Dermis blood vessel endothelial cell (primary cell): ENCODE measurements around the gene HRAS. TPM values are rescaled to one million over a fixed set of nuclear protein-coding genes. Genes with fewer than 3 reads are reported as not detected.
"Not testable (repeated sequence)": the region's sequence is repeated elsewhere in the genome, so short reads cannot be mapped to it uniquely, and the experiment has no call there.

Source experiments
- DNase-seq: peaks from one replicate; pipeline ENCODE4 v3.0.0; 2010
- total RNA-seq: library from RNA; depleted of rRNA; stranded (reverse); fragments of >200 nt; gene quantifications from 2 replicates; pipeline ENCODE4 v1.2.3, GENCODE V29; 2014

The HRAS gene
- total RNA-seq, 1 donor from 2014 or later = 51.6 TPM

- DNase-seq = no peak
Measured at GRCh38 chr11:532986-533585, 2.3 kb downstream of the HRAS start.

DNA sequence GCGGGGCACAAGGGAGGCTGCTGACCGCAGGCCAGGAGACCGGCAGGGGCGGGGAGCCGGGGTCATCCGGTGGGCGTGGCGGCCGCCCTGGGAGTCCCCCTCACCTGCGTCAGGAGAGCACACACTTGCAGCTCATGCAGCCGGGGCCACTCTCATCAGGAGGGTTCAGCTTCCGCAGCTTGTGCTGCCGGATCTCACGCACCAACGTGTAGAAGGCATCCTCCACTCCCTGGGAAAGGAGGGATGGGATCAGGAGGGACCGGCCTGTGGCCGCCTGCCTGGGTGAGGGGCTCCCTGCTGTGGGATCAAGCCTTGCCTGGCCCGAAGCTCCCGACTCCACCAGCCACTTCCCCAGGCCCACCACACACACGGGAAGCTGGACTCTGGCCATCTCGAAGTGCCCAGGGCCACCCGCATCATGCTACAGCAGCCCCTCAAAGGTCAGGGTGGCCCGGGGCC is 2.8 kb downstream of the HRAS start:
- no peak for DNase-seq

DNA sequence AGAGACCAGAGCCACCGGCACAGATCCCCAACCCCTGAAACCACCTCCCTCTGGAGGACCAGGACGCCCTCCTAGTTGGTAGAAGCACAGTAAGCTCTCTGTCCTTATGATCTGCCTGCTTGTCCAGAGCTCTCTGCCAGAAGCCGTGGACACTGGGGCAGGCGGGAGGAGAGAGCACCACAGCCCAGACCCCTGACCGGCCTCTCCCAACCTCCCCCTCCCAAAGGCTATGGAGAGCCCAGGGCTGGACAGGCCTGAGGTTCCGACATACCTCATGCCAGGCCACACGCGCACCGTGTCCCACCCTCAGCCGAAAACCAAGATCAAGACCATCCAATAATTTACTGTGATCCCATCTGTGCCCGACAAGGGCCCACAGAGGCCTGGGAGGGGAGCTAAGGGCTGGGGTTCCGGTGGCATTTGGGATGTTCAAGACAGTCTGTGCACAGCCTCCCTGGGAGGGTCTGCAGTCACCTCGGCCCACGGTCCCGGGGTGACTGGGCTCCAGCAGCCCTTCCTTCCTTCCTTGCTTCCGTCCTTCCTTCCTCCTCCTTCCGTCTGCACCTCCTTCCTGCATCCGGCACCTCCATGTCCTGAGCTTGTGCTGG is 3.4 kb downstream of the HRAS start:
- no peak for DNase-seq

DNA sequence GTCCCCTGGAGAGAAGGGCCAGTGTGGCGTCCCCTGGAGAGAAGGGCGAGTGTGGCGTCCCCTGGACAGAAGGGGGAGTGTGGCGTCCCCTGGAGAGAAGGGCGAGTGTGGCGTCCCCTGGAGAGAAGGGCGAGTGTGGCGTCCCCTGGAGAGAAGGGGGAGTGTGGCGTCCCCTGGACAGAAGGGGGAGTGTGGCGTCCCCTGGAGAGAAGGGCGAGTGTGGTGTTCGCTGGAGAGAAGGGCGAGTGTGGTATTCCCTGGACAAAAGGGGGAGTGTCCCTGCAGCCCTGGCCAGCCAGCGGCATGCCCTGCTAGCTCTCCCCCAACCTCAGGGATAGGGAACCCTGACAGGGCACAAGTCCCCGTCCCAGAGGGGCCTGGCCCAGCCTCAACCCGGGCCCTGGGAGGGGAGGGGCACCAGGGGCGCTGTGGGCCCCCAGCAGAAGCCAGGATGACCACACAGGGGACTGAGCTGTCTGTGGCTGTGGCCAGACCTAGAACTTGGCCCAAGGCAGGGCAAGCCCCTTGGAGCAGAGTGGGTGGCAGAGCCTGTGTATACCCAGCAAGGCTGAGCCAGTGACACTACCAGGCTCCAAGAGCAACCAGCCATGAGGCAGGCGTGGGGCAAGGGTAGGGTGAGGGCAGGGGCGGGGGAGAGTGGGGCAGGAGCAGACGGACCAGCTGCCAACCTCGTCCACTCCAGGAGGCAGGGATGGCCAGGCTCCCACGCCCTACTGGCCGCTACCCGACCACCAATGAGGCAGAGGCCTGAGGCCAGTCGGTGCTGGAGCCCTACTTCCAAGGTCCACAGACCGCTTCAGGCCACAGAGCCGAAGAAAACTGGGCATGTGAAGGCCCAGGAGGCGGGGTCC is 4.2 kb downstream of the HRAS start:
- DNase-seq = no peak

DNA sequence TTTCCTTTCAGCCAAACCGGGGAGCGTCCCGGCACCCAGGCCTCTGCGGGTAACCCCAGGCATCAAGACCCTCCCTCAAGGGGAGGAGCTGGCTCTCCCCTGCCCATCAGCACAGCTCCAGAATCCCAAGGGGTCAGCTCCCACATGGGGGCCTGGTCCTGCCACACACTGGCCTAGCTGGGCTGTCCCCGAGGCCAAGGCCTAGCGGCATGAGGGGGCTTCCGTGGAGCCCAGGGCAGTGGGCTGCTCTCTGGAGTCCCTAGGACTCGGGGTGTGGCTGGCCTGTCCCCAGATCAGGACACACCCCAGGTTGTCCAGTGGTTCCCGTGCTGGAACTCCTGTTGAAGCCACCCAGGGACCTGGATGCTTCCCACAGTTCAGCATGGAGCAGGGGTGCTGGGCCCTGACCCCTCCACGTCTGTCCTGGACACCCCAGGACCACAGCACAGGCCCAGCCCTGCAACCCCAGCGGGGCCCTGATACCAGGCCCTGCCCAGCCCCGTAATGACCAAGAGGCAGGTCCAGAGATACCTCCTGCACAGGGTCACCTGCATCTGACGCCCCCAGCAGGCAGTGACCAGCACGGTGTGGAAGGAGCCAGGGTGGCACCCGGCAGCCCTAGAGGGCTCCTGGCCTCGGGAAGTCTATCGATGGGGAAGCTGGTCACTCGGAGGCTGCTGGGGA is 5.5 kb downstream of the HRAS start:
- no peak for DNase-seq

DNA sequence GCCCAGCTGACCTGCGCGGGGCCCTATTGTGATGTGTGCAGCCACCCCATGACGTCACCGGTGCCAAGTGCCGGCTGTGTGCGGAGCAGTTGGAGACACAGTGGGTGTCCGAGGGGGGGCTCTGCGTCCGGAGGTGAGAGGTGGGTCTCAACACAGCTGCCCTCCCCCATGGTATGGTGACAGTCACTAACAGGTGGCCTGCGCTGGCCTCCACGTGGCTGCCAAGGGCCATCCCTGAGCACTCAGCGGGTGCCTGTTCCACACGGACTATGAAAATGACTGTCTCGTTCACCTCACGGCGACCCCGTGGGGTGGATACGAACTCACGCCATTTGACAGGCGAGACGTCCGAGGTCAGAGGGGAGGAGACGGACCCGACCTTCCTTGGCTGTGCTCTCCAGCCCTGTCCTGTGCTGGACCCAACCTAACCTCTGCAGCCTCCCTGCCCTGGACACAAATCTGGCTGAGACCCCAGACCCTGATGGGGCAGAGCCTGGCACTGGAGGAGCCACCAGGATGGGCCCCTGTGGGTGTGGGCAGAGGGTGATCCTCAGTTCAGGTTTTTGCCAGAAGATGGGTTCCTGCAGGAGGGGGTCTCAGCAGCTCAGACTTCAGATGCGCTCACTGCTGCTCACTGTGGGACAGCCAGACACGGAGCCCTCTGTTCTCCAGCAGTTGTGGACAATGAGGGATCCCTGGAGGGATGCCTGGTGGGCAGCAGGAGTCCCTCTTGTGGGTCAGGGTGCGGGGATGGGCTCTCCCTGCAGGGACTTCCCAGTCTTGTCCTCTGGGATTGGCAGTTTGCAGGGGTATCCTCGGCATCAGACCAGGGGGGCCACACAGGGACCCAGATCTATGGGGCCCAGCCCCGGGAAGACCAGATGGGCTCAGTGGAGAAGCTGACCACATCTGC is 6.3 kb downstream of the HRAS start:
- no peak for DNase-seq

DNA sequence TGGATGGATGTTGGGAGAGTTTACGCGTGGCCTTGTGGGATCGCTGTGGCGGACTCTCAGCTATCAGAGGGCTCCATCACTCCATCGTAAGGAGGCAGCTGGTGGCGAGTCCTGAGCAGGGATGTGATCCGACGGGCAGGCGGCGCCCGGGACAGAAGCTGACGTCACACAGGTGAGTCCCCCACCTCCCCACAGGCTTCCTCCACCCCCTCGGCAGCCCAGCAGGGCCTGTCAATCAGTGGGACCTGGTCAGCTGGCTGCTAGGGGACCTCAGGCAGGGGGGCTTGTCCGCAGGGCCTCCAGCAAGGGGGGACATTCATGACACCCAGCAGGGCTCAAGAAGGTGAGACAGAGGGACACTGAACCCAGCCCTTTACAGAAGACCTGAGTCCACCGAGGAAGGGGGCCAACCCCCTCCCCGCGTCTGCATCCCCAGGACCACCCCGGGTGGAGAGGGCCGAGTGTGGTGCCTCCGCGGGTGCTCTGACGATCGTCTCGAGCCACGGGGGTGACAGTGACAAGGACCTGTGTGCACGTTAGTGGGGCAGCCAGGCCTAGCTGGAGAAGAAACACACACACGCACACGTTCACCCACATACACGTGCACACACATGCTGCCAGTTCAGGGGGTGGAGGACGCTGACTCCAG is 7.1 kb downstream of the HRAS start:
- DNase-seq = no peak

- no peak for DNase-seq
Measured at GRCh38 chr11:526192-526591, 9.2 kb downstream of the HRAS start.

DNA sequence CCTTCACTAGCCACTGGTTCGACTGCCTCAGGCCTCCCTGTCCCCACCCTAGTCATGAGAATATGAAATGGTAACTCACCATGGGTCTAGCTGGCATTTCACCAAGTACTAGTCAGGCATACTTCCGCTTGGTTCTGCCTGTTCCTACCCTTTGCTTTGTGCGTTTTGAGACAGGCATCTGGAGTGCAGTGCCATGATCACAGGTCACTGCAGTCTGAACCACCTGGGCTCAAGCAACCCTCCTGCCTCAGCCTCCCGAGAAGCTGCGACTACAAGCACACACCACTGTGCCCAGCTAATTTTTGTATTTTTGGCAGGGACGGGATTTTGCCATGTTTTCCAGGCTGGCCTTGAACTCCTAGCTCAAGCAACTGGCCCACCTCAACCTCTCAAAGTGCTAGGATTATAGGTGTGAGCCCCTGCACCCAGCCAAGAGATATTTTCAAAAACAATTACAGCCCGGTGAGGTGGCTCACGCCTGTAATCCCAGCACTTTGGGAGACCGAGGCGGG is 14.1 kb downstream of the HRAS start:
- DNase-seq = no peak

DNA sequence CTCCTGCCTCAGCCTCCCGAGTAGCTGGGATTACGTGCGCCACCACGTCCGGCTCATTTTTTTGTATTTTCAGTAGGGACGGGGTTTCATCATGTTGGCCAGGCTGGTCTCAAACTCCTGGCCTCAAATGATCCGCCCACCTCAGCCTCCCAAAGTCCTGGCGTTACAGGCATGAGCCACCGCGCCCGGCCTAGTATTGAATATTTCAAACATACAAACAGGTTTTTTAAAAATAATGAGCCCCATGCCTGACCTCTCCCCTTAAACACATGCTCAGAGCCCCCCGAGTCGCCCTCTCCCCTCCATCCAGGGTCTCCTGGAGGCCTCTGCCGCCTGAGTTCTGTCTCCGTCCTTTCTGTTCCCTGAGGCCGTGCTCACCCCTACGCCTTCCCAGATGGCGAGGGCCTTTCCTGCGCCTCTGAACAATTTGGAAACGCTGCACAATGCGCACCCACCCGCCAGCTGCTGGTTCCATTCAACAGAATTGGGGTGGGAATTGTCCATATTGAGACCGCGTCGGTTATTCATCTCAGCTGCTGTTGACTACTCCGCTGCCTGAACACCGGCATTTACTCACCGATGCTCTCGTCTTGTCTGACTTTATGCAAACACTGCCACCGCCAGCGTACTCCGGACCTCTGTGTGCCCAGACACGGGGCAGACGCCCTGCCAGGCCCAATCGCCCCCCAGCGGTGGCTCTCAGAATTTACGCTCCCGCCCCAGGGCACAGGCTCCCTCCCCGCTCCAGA is 14.8 kb downstream of the HRAS start:
- DNase-seq = no peak

DNA sequence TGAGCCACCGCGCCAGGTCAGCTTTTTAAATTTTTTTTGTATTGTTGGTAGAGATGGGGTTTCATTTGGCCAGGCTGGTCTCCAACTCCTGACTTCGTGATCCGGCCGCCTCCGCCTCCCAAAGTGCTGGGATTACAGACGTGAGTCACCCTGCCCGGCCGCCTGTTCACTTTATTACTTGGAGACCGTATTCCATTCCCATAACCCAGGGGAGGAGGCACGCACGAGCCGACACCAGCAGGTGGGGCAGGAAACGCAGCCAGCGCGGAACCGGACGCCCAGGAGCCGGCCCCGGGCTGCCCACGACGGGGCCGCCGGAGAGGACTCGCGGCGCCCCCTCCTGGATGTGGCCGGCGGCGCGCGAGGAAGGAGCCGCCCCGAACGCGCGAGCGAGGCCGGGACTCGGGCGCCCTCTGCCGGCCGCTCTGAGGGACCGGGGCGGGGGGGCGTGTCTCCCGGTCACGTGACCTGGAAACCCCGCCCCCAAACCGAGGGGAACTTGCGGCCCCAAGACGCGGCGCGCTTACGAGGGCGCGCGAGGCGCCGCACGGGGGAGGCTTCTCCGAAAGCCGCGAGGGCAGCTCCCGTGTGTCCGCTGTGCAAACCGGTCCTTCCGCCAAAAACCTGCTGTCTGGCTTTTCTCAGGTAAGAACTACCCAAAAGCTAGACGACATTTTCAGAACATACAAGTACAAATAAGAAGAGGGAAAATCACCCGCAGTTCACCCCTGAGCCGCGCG is 16.7 kb downstream of the HRAS start:
- peak; percentile 98 for DNase-seq

- not testable (repeated sequence) for DNase-seq
Measured at GRCh38 chr11:516918-517685, 18.3 kb downstream of the HRAS start.

GRCh38 chr11:516400-516799 is 19.0 kb downstream of the HRAS start:
- no peak for DNase-seq

GRCh38 chr11:515131-515530 is 20.2 kb downstream of the HRAS start:
- DNase-seq = no peak

DNA sequence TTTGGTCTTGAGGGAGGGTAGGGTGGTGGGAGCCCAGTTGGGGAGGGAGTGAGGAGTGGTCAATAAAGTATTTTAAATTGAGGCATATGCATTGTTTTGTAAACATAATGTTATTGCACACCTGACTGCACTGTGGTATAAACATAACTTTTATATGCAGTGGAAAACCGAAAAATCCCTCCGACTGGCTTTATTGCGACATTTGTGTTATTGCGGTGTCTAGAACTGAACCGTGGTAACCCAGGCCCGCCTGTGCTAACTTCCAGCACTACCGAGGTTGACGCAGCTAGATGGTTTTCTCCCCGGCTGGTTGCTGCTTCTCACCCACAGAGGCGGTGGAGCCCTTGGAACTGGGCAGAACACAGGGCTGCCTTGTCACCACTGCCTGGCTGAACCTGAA is 20.8 kb downstream of the HRAS start:
- no peak for DNase-seq

- no peak for DNase-seq
Measured at GRCh38 chr11:512761-513595, 22.4 kb downstream of the HRAS start.

GRCh38 chr11:508956-509355 is 26.4 kb downstream of the HRAS start:
- no peak for DNase-seq
